ENCODE results near the gene DAAM1.

- TF ChIP-seq SMAD4 (CRISPR knock-in tag; IDR thresholded peaks at IDR 0.05) (no peak), ZBTB21 (CRISPR knock-in tag; IDR thresholded peaks at IDR 0.05; ENCODE audit: borderline replicate concordance) (no peak), NFE2L1 (CRISPR knock-in tag; IDR thresholded peaks at IDR 0.05) (no peak), CTCF (IDR thresholded peaks at IDR 0.05) (no peak)
Measured at GRCh38 chr14:59362513-59362912, 174.0 kb downstream of the DAAM1 start.
